Panc1 (cell line): ENCODE results near the gene NUP188. TPM values are rescaled to one million over a fixed set of nuclear protein-coding genes. Genes with fewer than 3 reads are reported as not detected.

Experiments
- ATAC-seq: fragments of 200-7000 bp; cut with Tn5 transposase; 2 replicates; pipeline ENCODE4 v1.9.1; 2020; ENCODE audit warnings: mild to moderate bottlenecking, moderate library complexity
- BruUV-seq: library from RNA; stranded (reverse); fragments of 400-500 nt; replicated peaks from 2 replicates; lab custom pipeline; 2021; lab: Mats Ljungman, UMichigan
- CTCF ChIA-PET: fragments of 300-600 bp; sonication (Branson Sonifier 250); formaldehyde crosslinking; loops from one replicate; lab custom pipeline; 2022; ENCODE audit warnings: antibody characterized with exemption; lab: Charles Lee
- POLR2A ChIA-PET: fragments of 300-600 bp; sonication (Branson Sonifier 250); formaldehyde crosslinking; loops from one replicate; lab custom pipeline; 2022; ENCODE audit warnings: antibody characterized with exemption; lab: Charles Lee
- DNase-seq: peaks from one replicate; pipeline ENCODE4 v3.0.0-alpha.2; 2010; ENCODE audit warnings: low read depth, low spot score
- H3K27ac ChIP-seq: 2 replicates; pipeline ENCODE4 v1.5.1; 2011; ENCODE audit warnings: mild to moderate bottlenecking, low read length, inconsistent platforms
- H3K27me3 ChIP-seq: fragments of 200-500 bp; sonication (Bioruptor generic); 2 replicates; pipeline ENCODE4 v1.6.0; 2014; ENCODE audit warnings: low read length, inconsistent platforms; ENCODE audit not compliant: control insufficient read depth, insufficient read depth
- H3K36me3 ChIP-seq: fragments of 200-500 bp; sonication (Bioruptor generic); 2 replicates; pipeline ENCODE4 v1.5.1; 2014; ENCODE audit warnings: inconsistent platforms, mild to moderate bottlenecking, low read length, moderate library complexity; ENCODE audit not compliant: control insufficient read depth, insufficient read depth
- H3K4me1 ChIP-seq: 2 replicates; pipeline ENCODE4 v1.5.1; 2011; ENCODE audit warnings: inconsistent platforms, mild to moderate bottlenecking, low read length, moderate library complexity; ENCODE audit not compliant: control insufficient read depth, insufficient read depth
- H3K4me3 ChIP-seq, 2 experiments: 2 replicates each; pipeline ENCODE4 v1.5.1; 2011 to 2012; ENCODE audit warnings: low read depth in 2 of 2, low read length in 2 of 2, mild to moderate bottlenecking in 2 of 2, inconsistent platforms in 1 of 2, moderate library complexity in 1 of 2
- H3K9me3 ChIP-seq: fragments of 200-500 bp; sonication (Bioruptor generic); 2 replicates; pipeline ENCODE4 v1.5.1; 2014; ENCODE audit warnings: low read depth, mild to moderate bottlenecking, inconsistent platforms, low read length, moderate library complexity; ENCODE audit not compliant: control insufficient read depth, insufficient read depth
- CTCF ChIP-seq: fragments of 450-650 bp; IDR thresholded peaks from 2 replicates; pipeline ENCODE4 v1.5.1; 2017; ENCODE audit warnings: mild to moderate bottlenecking
- POLR2AphosphoS5 ChIP-seq: IDR thresholded peaks from 2 replicates; pipeline ENCODE4 v1.6.1; 2012; ENCODE audit warnings: mild to moderate bottlenecking, low read depth, low read length, moderate library complexity
- REST ChIP-seq, 2 experiments: IDR thresholded peaks; 2 replicates each; pipeline ENCODE4 v1.6.1; 2011 to 2012; ENCODE audit warnings: low read depth in 2 of 2, control low read depth in 1 of 2, low read length in 1 of 2, mild to moderate bottlenecking in 1 of 2, moderate library complexity in 1 of 2; ENCODE audit not compliant: insufficient read depth in 1 of 2
- SIN3A ChIP-seq: IDR thresholded peaks from 2 replicates; pipeline ENCODE4 v1.6.1; 2012; ENCODE audit warnings: low read depth, mild to moderate bottlenecking, low read length, moderate library complexity, borderline replicate concordance; ENCODE audit not compliant: insufficient read depth
- TCF7L2 ChIP-seq: IDR thresholded peaks from 2 replicates; pipeline ENCODE4 v1.6.1; 2011; ENCODE audit warnings: mild to moderate bottlenecking, low read depth, low read length, inconsistent platforms
- in situ Hi-C: cut with HindIII; loops from 2 replicates; pipeline ENCODE4 v1.10.0; 2016; ENCODE audit warnings: low sequenced_read_pairs, low pct_unique_long_range_greater_than_20kb
- intact Hi-C: fragments of 100-400 bp; cut with micrococcal nuclease; formaldehyde crosslinking; loops from one replicate; pipeline ENCODE4 v1.10.0; 2022; ENCODE audit not compliant: unreplicated experiment
- total RNA-seq: library from RNA; stranded (reverse); gene quantifications from one replicate; pipeline ENCODE4 v1.2.1, GENCODE V29; 2021; ENCODE audit not compliant: unreplicated experiment

The NUP188 gene
- total RNA-seq, 1 experiment from 2014 or later = 69.9 TPM

- Histone ChIP-seq H3K27me3 (no peaks in the 10 kb centered on the region), H3K4me1 (no peaks in the 10 kb centered on the region), H3K4me3 (no peak overlapping the region), H3K27ac (no peak overlapping the region), H3K36me3 (no peaks in the 10 kb centered on the region), H3K9me3 (no peaks in the 10 kb centered on the region)
- ChIA-PET POLR2A (interaction anchor here (0.7 kb wide), 2 partner anchors 11 to 210 kb away, joined by 3 read pairs; no protein-coding TSS in a partner anchor), CTCF (interaction anchor here (0.7 kb wide), 1 partner anchor 80 kb away, joined by 4 read pairs; no protein-coding TSS in a partner anchor)
- intact Hi-C loops (loop anchor here (5.0 kb wide), 1 partner anchor 67 kb away; no protein-coding TSS in a partner anchor), in situ Hi-C loops (no loop called here)
- ATAC-seq (no peak), DNase-seq (no peak)
- TF ChIP-seq REST (IDR thresholded peaks at IDR 0.05; ENCODE audit: insufficient read depth in 1 of 2, low read depth in 2 of 2, low read length in 1 of 2) (no peak), POLR2AphosphoS5 (no peak), CTCF (no peak), TCF7L2 (no peak)
- BruUV-seq = no TSS peak
Measured at GRCh38 chr9:128929560-128929959, 17.9 kb upstream of the NUP188 start.

GRCh38 chr9:128933731-128934130 lies 13.8 kb upstream of the NUP188 start:
- BruUV-seq = no TSS peak
- CTCF ChIA-PET = no interaction called here
- no peaks in the 10 kb centered on the region for H3K9me3 ChIP-seq
- ATAC-seq = no peak
- H3K27me3 ChIP-seq = no peaks in the 10 kb centered on the region
- H3K4me1 ChIP-seq = no peaks in the 10 kb centered on the region
- H3K4me3 ChIP-seq = no peak overlapping the region
- no peak overlapping the region for H3K27ac ChIP-seq
- DNase-seq = no peak
- in situ Hi-C loops (no loop called here), intact Hi-C loops (no loop called here)
- TF ChIP-seq REST (IDR thresholded peaks at IDR 0.05; ENCODE audit: insufficient read depth in 1 of 2, low read depth in 2 of 2, low read length in 1 of 2) (no peak), POLR2AphosphoS5 (no peak), TCF7L2 (no peak), SIN3A (no peak), CTCF (no peak)
- POLR2A ChIA-PET = no interaction called here
- no peaks in the 10 kb centered on the region for H3K36me3 ChIP-seq
